GM19468 (cell line): ENCODE results near the gene IL1RAPL2.
"Not testable (repeated sequence)": the region's sequence is repeated elsewhere in the genome, so short reads cannot be mapped to it uniquely, and the experiment has no call there.

ENCODE experiments used
- ATAC-seq: cut with Tn5 transposase; IDR thresholded peaks from one replicate; pipeline ENCODE4 v1.9.1; 2021; ENCODE audit warnings: mild to moderate bottlenecking, moderate library complexity, moderate number of reproducible peaks; ENCODE audit not compliant: unreplicated experiment; ENCODE audit errors: extremely low read depth

Gene IL1RAPL2

DNA sequence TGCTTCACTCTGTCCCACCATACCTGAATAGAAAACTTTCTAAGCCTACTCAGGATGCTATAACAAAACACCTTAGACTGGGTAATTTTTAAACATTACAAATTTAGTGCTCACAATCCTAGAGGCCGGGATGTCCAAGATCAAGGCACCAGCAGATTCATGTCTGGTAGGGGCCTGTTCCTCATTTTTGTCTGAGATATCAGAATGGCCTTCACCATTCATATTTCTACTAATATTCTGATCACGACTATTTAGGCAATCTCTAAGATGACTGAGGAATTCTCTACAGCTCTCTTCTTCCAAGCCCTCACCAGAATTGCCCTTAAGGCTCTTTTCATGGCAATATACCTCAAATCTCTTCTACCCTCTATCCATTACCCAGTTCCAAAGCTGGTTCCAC, 1178.9 kb downstream of the IL1RAPL2 start:
- no peak for ATAC-seq

DNA sequence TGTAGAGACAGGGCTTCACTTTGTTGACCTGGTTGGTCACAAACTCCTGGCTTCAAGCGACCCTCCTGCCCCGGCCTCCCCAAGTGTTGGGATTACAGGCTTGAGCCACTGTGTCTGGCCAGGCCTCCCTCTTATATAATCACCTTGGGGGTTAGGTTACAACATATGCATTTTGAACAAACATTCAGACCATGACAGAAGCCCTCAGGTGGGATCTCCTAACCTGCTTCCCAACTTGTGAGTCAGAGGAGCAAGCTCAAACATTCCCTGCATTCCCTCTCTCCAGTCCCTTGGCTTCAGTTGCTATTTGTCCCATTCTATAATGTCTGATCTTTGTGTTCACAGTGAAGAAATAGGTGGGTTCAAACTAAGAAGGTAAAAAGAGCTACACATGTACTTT, 1179.9 kb downstream of the IL1RAPL2 start:
- no peak for ATAC-seq

DNA sequence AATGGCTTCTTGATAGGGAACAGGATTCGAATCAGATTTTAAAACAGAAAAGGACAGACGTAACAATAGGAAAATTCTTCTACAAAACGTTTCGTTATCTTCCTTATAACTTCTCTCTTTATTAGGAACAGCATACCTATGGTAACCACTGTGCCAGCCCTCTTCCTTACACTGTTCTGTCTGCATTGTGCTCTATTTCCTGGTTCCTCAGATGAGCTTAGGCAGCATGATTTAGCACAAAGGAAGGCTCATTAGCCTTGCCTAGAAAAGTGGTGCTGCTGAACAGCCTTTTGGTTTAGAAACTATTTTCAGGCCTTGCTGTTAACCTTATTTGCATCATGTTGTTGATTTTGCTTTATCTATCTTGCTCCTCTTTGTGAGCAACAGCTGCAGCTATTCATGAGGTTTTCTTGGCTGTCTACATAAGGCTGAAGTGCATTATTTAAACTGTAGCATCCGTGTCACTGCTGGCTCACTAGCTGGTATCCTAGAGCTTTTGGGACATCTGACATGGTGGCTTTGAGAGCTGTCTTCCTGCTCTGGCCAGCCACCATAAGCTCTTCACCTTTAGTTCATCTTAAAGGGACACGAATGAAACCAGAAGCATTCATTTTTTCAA, 1186.4 kb downstream of the IL1RAPL2 start:
- ATAC-seq = no peak

DNA sequence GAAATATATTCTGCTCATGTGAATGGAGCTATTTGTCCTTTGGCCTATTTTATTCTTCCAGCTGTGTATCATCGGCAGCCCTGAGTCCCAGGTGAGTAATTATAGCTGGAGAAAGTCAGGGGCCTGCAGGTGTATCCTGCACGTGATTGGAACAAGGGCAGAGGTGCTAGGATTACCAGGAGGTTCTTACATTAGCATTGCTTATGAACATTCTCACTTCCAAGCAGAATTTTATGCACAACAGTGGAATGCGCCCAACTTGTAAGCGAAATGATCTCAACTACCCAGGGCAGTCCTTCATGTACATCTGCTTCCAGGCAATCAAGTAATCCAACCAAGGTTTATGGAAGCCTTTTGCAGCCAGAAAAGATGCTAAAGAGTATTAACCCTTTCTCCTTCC, 1187.4 kb downstream of the IL1RAPL2 start:
- no peak for ATAC-seq

DNA sequence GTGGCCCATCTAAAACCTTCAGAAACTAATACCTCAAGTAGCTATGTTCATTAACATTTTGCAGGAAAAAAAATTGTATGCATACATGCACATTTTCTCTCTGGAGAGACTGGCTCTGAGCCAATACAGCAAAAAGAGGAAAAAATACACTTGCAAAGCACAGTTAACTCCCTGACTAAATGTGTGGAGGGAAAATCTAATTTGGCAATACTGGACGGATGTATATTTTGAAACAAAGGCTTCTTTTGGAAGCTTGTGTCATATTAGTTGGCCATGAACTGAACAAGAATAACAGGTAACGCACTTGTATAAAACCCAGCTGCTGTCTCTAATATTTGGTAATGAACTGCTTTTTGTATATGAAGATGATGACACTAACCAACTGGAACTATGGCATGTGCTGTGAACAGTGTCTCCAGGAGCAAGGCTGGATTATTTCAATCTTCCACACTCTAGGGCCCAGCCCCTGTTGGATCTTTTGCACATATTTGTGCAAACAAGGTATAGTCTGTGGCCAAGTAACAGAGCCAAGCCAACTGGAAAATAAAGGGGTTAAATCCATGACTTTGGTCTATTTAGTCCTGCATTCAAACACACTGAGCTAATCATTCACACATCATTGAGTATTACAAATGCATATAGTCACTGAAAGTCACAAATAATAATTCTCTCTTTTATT, 1188.4 kb downstream of the IL1RAPL2 start:
- no peak for ATAC-seq

DNA sequence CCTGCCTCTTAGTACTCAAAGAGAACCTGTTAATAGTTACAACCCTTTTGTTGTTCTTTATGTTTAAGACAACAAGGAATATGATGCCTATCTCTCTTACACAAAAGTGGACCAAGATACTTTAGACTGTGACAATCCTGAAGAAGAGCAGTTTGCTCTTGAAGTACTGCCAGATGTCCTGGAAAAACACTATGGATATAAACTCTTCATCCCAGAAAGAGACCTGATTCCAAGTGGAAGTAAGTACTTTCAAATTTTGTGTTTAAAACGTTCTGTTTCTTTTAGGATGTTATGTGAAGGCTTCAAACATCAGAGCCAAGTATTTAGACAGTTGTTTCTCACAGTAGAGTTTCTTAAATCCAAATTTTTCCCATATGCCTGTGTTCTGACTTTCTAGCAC, 1189.1 kb downstream of the IL1RAPL2 start:
- no peak for ATAC-seq

DNA sequence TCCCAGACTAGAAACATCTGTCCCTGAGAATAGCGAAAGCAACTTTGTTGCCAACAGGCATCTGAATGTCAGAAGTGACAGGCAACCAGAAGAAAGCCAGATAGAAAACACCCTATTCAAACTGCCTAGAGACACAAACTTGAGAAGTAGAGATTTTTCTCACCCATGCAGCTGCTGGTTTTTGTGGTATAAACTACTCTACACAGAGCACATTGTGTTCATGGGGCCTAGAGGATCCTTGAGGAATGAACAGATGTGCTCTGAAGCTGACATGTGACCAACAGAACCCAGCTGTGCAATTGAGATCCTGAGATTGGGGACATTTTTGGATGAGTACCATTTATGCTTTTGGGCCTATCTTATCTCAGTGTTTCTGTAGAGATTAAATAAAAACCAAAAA, 1192.8 kb downstream of the IL1RAPL2 start:
- no peak for ATAC-seq

DNA sequence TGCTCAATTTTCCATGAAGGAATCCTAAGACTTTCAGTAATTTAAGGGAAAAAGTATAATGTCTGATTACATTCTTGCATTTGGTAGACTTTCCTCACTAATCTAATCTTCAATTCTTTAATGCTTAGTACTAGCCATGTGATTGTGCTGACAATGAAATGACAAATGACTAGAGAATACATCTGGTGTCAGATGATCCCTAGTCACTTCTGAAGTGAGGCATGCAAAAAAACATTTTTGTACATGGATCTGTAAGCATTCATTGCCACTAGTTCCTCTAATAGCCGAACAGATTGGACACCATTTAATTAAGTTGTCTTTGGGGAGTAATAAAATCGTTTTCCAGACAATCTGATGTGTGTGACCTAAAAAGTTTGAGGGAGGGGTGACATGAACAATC, 1193.6 kb downstream of the IL1RAPL2 start:
- ATAC-seq = no peak

DNA sequence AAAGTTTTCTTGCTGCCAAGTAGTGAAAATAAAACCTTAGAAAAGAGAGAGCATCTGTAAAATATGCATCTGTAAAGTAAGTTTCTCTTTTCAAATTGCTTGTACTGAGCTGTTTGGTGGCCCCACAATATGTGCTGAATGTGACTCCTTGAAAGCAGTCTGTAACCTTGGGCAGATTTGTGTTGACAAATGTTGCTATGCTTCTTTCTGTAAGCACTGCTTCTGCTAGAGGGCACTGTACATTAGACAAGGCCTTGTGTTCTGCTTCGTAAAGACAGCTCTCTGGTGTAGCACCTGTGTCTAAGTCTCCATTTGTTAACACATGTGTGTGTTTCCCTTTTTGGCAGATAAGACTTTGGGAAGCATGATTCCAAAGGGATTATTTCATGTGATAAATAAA, 1199.7 kb downstream of the IL1RAPL2 start:
- ATAC-seq = no peak

DNA sequence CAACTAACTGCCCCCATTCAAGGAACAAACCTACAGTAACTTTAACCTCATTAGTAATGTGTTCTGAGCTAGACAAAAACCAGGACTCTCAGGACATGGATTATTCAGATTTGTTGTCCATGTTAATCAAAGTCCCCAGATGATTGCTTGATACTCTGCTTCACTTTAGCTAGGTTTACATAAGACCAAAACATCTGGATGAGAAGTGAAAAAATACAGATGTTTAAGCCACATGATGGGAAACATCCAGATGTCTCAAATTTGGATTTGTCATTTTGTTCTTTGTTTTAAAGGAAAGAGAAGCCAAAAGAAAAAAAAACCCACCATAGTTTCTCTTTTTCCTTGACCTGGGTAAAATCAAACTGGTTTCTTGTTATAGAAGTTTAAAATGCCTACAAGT, 1207.8 kb downstream of the IL1RAPL2 start:
- ATAC-seq = no peak

DNA sequence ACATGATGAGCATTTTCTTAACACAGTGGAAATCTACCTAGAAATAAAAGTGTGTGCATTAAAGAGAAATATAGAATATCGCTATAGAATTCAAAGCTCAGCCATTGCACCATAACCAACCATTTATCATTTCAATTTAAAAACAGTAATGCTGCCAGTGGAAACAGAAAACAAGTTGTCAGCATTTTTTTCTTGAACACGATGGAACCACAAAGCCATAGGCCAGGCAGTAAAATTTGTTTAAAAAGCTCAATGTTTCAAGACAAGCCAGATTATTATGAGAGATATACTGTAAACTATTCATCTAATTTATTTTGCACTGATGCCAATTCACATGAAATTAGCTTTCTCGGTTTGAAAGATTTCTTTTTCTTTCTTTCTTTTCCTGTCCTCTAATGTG, 1209.7 kb downstream of the IL1RAPL2 start:
- ATAC-seq = no peak

DNA sequence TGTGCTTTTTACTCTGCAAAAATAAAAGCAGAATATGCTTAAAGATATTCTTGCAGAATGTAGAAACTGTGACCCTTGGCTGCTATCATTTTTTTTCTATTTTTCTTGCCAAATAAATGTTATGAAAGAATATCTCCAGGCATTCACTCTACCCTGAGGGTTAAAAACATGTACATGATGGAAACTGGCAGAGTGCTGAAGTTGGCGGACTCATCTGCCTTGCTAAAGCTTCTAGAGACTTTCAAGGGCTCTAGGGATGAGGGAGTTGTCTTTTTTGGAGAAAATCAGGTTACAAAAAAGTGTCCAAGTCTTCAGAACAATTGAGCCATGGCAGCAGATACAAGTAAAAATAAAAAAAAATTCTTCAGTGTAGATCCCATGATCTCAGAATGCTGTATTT, 1215.8 kb downstream of the IL1RAPL2 start:
- ATAC-seq = no peak

DNA sequence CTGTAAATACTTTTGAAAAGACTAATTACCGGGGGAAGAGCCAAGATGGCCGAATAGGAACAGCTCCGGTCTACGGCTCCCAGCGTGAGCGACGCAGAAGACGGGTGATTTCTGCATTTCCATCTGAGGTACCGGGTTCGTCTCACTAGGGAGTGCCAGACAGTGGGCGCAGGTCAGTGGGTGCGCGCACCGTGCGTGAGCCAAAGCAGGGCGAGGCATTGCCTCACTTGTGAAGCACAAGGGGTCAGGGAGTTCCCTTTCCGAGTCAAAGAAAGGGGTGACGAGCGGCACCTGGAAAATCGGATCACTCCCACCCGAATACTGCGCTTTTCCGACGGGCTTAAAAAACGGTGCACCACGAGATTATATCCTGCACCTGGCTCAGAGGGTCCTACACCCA, 1230.9 kb downstream of the IL1RAPL2 start:
- ATAC-seq = not testable (repeated sequence)

DNA sequence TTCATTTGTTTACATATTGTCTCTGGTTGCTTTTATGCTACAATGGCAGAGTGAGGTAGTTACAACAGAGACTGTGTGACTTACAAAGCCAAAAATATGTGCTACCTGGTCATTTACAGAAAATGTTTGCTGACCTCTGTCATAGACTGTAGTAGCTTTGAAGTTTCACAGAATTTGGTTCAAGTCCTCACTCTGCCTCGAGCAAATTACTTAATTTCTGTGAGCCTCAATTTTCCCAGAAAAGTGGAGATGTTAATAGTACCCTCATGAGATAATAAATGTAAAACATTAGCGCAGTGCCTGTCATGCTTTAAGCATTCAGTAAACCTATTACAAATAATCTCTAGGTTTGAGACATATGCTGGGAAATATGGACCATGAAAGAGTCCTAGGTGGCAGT, 1237.9 kb downstream of the IL1RAPL2 start:
- no peak for ATAC-seq

DNA sequence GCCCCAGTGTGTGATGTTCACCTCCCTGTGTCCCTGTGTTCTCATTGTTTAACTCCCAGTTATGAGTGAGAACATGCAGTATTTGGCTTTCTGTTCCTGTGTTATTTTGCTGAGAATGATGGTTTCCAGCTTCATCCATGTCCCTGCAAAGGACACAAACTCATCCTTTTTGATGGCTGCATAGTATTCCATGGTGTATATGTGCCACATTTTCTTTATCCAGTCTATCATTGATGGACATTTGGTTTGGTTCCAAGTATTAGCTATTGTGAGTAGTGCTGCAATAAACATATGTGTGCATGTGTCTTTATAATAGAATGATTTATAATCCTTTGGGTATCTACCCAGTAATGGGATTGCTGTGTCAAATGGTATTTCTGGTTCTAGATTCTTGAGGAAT, 1239.7 kb downstream of the IL1RAPL2 start:
- not testable (repeated sequence) for ATAC-seq

DNA sequence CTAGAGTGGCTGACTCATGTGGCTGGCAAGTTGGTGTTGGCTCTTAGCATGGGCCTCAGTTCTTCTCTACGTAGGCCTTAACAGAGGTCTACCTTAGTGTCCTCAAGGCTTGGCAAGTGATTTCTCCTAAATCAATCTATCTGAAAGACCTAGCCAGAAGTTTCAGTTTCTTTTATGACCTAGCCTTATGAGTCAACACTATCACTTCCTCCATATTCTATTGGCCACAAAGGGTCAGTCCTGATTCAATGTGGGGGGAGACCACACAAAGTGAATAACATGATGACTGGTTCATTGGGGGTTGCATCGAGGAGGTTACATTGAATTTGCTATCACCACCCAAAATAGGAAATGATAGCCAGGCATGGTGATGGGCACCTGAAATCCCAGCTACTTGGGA, 1250.5 kb downstream of the IL1RAPL2 start:
- no peak for ATAC-seq
